Measurements from ENCODE around the gene BBX.

BBX gene

GRCh38 chr3:107729686-107730085 lies 206.9 kb downstream of the BBX start:
- peaks cover 69% of the 10 kb centered on the region for H3K36me3 Mint-ChIP-seq (ENCODE audit: low read depth)
- H3K9me3 Mint-ChIP-seq, result no peaks in the 10 kb centered on the region
- H3K27ac Mint-ChIP-seq, result peak overlapping the region; percentile 78
- no peaks in the 10 kb centered on the region for H3K27me3 Mint-ChIP-seq
- peaks cover 36% of the 10 kb centered on the region for H3K4me1 Mint-ChIP-seq (ENCODE audit: low read depth)
- H3K4me3 Mint-ChIP-seq, result no peak overlapping the region
- DNase-seq, result no peak

- Mint-ChIP-seq H3K27me3 (no peaks in the 10 kb centered on the region), H3K4me3 (no peak overlapping the region), H3K27ac (no peak overlapping the region), H3K36me3 (ENCODE audit: low read depth) (peaks cover 48% of the 10 kb centered on the region), H3K4me1 (ENCODE audit: low read depth) (peaks cover 19% of the 10 kb centered on the region), H3K9me3 (no peaks in the 10 kb centered on the region)
- DNase-seq, result no peak
Measured at GRCh38 chr3:107734317-107734716, 211.6 kb downstream of the BBX start.

- Mint-ChIP-seq H3K9me3 (no peaks in the 10 kb centered on the region), H3K27ac (no peak overlapping the region), H3K4me1 (ENCODE audit: low read depth) (peaks cover 2% of the 10 kb centered on the region), H3K36me3 (ENCODE audit: low read depth) (peaks cover 17% of the 10 kb centered on the region), H3K4me3 (no peak overlapping the region), H3K27me3 (no peaks in the 10 kb centered on the region)
- DNase-seq, result no peak
Measured at GRCh38 chr3:107737914-107738313, 215.2 kb downstream of the BBX start.

GRCh38 chr3:107738486-107739183 lies 215.9 kb downstream of the BBX start:
- no peak for DNase-seq
- no peaks in the 10 kb centered on the region for H3K27me3 Mint-ChIP-seq
- peaks cover 10% of the 10 kb centered on the region for H3K36me3 Mint-ChIP-seq (ENCODE audit: low read depth)
- no peak overlapping the region for H3K27ac Mint-ChIP-seq
- no peaks in the 10 kb centered on the region for H3K9me3 Mint-ChIP-seq
- peaks cover 2% of the 10 kb centered on the region for H3K4me1 Mint-ChIP-seq (ENCODE audit: low read depth)
- H3K4me3 Mint-ChIP-seq, result no peak overlapping the region

GRCh38 chr3:107739227-107739626 lies 216.5 kb downstream of the BBX start:
- Mint-ChIP-seq H3K27ac (no peak overlapping the region), H3K4me3 (no peak overlapping the region), H3K9me3 (no peaks in the 10 kb centered on the region), H3K36me3 (ENCODE audit: low read depth) (peaks cover 9% of the 10 kb centered on the region), H3K4me1 (ENCODE audit: low read depth) (peaks cover 2% of the 10 kb centered on the region), H3K27me3 (no peaks in the 10 kb centered on the region)
- DNase-seq, result no peak

GRCh38 chr3:107740992-107741896 lies 218.5 kb downstream of the BBX start:
- Mint-ChIP-seq H3K27me3 (no peaks in the 10 kb centered on the region), H3K9me3 (no peaks in the 10 kb centered on the region), H3K36me3 (ENCODE audit: low read depth) (peaks cover 16% of the 10 kb centered on the region), H3K4me1 (ENCODE audit: low read depth) (no peaks in the 10 kb centered on the region), H3K27ac (no peak overlapping the region), H3K4me3 (no peak overlapping the region)
- no peak for DNase-seq

- Mint-ChIP-seq H3K9me3 (no peaks in the 10 kb centered on the region), H3K4me3 (no peak overlapping the region), H3K27ac (no peak overlapping the region), H3K4me1 (ENCODE audit: low read depth) (no peaks in the 10 kb centered on the region), H3K36me3 (ENCODE audit: low read depth) (peaks cover 45% of the 10 kb centered on the region), H3K27me3 (no peaks in the 10 kb centered on the region)
- DNase-seq, result no peak
Measured at GRCh38 chr3:107745354-107745753, 222.6 kb downstream of the BBX start.

- Mint-ChIP-seq H3K27ac (no peak overlapping the region), H3K9me3 (no peaks in the 10 kb centered on the region), H3K36me3 (ENCODE audit: low read depth) (peaks cover 50% of the 10 kb centered on the region), H3K4me3 (no peak overlapping the region), H3K4me1 (ENCODE audit: low read depth) (no peaks in the 10 kb centered on the region), H3K27me3 (no peaks in the 10 kb centered on the region)
- DNase-seq, result no peak
Measured at GRCh38 chr3:107752202-107752990, 229.6 kb downstream of the BBX start.

- no peak overlapping the region for H3K4me3 Mint-ChIP-seq
- no peak for DNase-seq
- H3K36me3 Mint-ChIP-seq (ENCODE audit: low read depth), result peaks cover 49% of the 10 kb centered on the region
- no peaks in the 10 kb centered on the region for H3K4me1 Mint-ChIP-seq (ENCODE audit: low read depth)
- no peaks in the 10 kb centered on the region for H3K27me3 Mint-ChIP-seq
- no peak overlapping the region for H3K27ac Mint-ChIP-seq
- H3K9me3 Mint-ChIP-seq, result no peaks in the 10 kb centered on the region
Measured at GRCh38 chr3:107753494-107753893, 230.7 kb downstream of the BBX start.

- Mint-ChIP-seq H3K27me3 (no peaks in the 10 kb centered on the region), H3K4me3 (no peak overlapping the region), H3K4me1 (ENCODE audit: low read depth) (no peaks in the 10 kb centered on the region), H3K27ac (no peak overlapping the region), H3K36me3 (ENCODE audit: low read depth) (peaks cover 51% of the 10 kb centered on the region), H3K9me3 (no peaks in the 10 kb centered on the region)
- DNase-seq, result no peak
Measured at GRCh38 chr3:107753976-107754375, 231.2 kb downstream of the BBX start.

- H3K4me3 Mint-ChIP-seq, result no peak overlapping the region
- no peaks in the 10 kb centered on the region for H3K9me3 Mint-ChIP-seq
- no peaks in the 10 kb centered on the region for H3K4me1 Mint-ChIP-seq (ENCODE audit: low read depth)
- peaks cover 51% of the 10 kb centered on the region for H3K36me3 Mint-ChIP-seq (ENCODE audit: low read depth)
- no peak overlapping the region for H3K27ac Mint-ChIP-seq
- H3K27me3 Mint-ChIP-seq, result no peaks in the 10 kb centered on the region
- DNase-seq, result no peak
Measured at GRCh38 chr3:107756649-107757048, 233.9 kb downstream of the BBX start.

- H3K27me3 Mint-ChIP-seq, result no peaks in the 10 kb centered on the region
- H3K27ac Mint-ChIP-seq, result no peak overlapping the region
- no peaks in the 10 kb centered on the region for H3K4me1 Mint-ChIP-seq (ENCODE audit: low read depth)
- no peaks in the 10 kb centered on the region for H3K9me3 Mint-ChIP-seq
- DNase-seq, result no peak
- no peak overlapping the region for H3K4me3 Mint-ChIP-seq
- H3K36me3 Mint-ChIP-seq (ENCODE audit: low read depth), result peaks cover 51% of the 10 kb centered on the region
Measured at GRCh38 chr3:107757140-107757539, 234.4 kb downstream of the BBX start.

GRCh38 chr3:107760144-107760543 lies 237.4 kb downstream of the BBX start:
- H3K27me3 Mint-ChIP-seq, result no peaks in the 10 kb centered on the region
- H3K27ac Mint-ChIP-seq, result no peak overlapping the region
- H3K36me3 Mint-ChIP-seq (ENCODE audit: low read depth), result peaks cover 54% of the 10 kb centered on the region

GRCh38 chr3:107761391-107761790 lies 238.6 kb downstream of the BBX start:
- peaks cover 55% of the 10 kb centered on the region for H3K36me3 Mint-ChIP-seq (ENCODE audit: low read depth)
- H3K27me3 Mint-ChIP-seq, result no peaks in the 10 kb centered on the region
- no peak overlapping the region for H3K4me3 Mint-ChIP-seq
- peaks cover 5% of the 10 kb centered on the region for H3K9me3 Mint-ChIP-seq
- no peak for DNase-seq
- no peaks in the 10 kb centered on the region for H3K4me1 Mint-ChIP-seq (ENCODE audit: low read depth)
- H3K27ac Mint-ChIP-seq, result no peak overlapping the region

More at GRCh38 chr3:107760144-107760543, 237.4 kb downstream of the BBX start:
- Mint-ChIP-seq H3K4me1 (ENCODE audit: low read depth) (no peaks in the 10 kb centered on the region), H3K4me3 (no peak overlapping the region), H3K9me3 (no peaks in the 10 kb centered on the region)
- no peak for DNase-seq
